ENCODE results near the gene MALT1.

MALT1 gene

DNA sequence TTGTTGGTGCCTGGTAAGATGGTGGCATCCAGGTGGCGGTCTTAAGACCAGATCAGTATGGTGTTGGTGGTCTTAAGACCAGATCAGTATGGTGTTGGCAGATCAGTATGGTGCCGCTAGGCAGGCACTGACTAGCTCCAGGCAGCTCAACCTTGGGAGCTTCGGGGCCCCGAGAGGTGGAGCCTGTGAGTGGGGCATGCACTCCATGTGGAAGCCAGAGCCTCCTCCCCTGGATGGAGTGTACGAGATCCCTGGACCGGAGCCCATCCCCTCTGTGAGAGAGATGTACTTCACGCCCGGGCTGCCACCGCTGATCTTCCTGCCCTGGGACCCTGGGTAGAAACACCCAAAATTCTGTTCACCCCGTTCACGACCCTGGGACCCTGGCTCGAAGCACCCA lies 19.0 kb downstream of the MALT1 start:
- no peak for DNase-seq (ENCODE audit: low spot score)

DNA sequence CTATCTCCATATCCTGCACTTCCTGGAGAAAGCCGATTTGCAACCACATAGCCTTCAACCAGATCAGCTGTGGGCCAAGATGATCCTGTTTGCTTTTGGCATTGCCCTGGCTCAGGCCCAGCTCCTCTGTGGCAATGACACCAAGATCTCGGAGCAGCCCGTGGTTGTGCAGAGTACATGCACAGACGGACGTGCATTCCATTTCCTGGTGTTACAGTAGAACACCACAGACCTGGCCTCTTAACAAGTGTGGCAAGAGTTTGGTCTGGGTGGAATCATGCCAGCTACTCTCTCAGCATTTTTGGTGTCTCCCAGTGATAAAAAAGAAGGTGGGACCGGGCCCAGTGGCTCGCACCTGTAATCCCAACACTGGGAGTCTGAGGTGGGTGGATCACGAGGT lies 20.0 kb downstream of the MALT1 start:
- no peak for DNase-seq (ENCODE audit: low spot score)

DNA sequence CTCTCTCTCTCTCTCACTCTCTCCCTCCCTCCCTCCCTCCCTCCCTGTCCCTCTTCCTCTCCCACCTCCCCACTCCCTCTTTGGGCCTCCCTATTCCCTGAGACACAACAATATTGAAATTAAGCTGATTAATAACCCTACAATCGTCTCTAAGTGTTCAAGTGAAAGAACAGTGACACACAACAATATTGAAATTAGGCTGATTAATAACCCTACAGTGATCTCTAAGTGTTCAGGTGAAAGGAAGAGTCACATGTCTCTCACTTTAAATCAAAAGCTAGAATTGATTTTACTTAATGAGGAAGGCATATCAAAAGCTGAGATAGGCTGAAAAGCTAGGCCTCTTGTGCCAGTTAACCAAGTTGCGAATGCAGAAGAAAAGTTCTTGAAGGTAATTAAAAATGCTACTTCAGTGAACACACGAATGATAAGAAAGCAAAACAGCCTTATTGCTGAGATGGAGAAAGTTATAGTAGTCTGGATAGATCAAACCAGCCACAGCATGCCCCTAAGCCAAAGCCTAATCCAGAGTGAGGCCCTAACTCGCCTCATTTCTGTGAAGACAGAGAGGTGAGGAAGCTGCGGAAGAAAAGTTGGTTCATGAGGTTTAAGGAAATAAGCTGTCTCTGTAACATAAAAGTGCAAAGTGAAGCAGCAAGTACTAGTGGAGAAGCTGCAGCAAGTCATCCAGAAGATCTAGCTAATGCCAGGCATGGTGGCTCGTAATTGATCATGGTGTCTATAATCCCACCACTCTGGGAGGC lies 21.3 kb downstream of the MALT1 start:
- DNase-seq (ENCODE audit: low spot score), result no peak

DNA sequence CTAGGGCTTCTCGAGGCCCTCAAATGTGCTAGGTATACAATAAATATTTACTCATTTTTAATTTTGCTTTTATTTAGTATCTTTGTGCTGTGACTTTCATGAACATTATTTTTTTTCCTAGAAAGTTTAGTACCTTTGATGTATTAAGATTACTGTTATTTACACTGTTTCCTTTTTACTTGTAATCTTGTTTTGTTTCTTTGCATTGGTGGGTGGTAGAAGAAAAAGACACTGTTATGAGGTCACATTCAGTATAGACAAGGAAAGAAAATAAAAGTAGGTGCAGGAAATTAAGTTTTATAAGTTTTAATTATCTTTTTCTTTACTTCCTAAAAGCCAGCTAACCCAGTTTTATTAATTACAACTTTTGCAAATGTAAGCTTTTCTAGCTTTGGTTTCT lies 23.0 kb downstream of the MALT1 start:
- DNase-seq (ENCODE audit: low spot score), result no peak

DNA sequence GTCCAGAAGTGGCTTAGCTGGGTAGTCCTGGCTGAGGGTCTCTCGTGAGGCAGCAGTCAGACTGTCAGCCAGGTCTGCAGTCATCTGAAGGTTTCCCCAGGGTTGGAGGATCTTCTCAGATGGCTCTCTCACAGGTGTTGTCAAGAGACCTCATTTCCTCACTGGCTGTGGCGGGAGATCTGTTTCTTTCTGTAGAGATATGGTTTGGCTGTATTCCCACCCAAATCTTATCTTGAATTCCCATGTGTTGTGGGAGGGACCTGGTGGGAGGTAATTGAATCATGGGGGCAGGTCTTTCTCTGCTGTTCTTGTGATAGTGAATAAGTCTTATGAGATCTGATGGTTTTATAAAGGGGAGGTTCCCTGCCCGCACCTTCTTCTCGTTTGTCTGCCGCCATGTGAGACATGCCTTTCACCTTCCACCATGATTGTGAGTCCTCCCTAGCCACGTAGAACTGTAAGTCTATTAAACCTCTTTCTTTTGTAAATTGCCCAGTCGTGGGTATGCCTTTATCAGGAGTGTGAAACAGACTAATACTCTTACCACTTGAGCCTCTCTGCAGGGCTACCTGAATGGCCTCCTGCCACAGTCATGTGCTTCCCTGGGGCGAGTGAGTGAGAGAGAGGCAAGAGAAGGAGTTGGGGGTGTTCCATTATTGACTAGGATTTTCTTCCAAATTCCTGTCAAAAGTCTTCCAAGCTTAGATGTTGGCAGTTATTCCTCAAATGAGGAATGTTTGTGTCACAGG lies 23.6 kb downstream of the MALT1 start:
- DNase-seq (ENCODE audit: low spot score), result no peak

DNA sequence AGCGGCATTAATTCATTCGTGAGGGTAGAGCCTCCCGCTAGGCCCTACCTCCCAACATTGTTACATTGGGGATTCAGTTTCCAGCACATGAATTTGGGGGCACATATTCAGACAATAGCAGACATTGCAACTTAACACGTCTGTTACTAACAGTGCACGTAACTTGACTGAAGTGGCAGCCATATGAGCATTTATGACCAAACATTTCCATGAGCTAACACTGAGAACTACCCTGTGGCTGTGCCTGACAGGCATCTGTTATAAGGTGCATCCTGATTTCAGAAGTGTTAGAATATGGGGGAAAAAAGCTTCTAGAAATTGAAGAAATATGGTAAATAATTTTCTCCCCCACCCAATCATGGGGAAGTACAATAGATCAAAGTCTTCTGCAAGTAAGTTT lies 24.5 kb downstream of the MALT1 start:
- no peak for DNase-seq (ENCODE audit: low spot score)

DNA sequence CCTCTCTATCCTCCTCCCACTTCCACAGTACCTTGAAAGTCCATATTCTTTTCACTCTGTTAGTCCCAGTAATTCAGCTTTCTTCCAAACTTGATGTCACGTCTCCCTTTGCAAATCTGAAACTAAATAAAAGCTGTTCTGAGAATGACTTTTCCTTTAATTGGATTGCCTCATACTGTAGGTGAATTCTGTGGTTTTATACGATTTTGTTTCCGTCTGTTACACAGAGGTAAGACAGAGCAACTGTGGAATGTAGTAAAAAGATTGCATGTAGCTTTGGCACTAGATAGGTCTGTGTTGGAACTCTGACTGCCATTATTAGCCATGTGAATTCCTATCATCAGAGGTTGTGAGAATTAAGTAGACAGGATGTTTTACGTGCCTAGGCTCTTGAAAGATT lies 25.9 kb downstream of the MALT1 start:
- DNase-seq (ENCODE audit: low spot score), result no peak

DNA sequence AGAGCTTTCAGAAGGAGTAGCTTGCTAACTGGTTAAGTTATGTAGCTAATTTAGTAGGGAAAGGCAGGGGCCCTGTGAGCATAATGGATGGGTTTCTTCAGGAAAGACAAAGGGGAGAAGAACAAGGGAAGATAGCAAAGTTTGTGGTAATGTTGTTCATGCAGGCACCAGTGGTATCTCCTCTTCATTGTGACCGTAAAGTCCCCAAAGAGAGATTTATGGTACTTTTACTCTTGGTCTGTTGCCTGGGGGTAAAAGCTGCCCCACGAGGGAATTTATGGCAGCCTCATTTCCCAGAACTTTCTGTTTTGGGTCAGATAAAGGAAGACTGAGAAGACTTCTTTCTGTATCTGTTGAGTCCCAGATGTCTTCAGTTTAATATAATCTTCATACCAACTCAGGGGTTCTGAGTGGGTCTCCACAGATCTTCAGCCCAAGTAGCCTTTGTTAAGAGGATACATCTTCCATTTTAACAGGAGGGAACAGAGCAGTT lies 27.5 kb downstream of the MALT1 start:
- no peak for DNase-seq (ENCODE audit: low spot score)

DNA sequence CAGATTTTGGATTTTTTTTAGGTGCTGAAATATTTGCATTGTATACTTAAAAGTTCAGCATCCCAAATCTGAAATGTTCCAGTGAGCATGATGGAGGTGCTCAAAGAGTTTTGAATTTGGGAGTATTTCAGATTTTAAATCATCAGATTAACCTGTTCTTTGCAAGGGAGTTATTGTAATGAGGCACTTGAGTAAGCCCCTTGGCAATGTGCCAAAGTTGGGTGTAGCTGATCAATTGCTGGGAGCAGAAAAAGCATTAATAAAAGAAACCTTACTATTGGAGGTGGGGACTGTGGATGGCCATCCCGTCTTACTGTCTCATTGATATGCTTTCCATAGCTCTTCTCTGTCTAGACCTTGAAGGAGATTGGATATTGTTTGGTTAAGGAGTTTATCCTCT lies 28.3 kb downstream of the MALT1 start:
- no peak for DNase-seq (ENCODE audit: low spot score)

DNA sequence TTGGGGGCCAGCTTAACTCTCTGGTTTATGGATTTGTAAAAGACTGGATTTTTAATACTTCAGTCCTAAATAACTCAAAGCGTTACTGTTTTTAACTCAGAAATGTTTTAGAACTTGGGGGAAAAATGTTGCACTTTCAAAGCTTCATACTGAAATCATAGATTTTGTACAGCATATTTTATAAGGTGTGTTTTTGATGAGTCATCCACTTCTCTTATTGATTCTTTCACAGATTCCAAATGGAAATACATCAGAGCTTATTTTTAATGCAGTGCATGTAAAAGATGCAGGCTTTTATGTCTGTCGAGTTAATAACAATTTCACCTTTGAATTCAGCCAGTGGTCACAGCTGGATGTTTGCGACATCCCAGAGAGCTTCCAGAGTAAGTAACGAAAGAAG lies 28.9 kb downstream of the MALT1 start:
- no peak for DNase-seq (ENCODE audit: low spot score)

DNA sequence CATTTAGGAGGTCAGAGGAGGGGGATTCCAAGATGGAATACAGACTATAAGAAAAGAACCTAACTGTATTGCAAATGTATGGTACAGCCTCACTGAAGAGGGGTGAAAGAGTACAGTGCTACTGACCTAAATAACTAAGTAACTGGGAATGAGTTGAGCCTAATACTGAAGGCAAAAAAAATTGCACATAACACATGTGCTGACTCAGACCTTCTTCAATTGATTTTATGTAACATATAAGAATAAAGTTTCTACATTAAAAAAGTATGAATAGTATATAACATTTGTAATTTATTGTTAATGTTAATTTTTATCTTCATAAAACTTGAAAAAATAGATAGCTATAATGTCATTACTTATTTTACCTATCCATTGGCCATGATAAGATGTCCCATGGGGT lies 41.7 kb downstream of the MALT1 start:
- no peak for DNase-seq (ENCODE audit: low spot score)

DNA sequence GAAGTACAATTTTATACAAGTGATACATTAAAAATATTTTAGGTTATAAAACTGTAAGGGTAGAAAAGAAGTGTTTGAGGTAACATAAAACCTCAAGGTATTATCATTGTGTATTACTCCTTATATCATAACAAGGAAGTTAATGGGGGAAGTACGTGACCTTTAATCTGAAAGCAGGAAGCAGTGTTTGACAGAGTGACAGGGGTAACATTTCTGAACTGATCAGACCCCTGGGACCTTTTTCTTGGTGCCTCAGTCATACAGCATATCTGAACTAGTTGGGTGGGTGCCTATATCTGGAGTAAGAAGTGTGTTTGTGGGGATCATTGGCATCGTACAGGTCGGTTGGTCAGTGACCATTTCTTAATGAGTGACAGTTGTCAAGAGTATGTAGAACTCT lies 43.0 kb downstream of the MALT1 start:
- DNase-seq (ENCODE audit: low spot score), result no peak

DNA sequence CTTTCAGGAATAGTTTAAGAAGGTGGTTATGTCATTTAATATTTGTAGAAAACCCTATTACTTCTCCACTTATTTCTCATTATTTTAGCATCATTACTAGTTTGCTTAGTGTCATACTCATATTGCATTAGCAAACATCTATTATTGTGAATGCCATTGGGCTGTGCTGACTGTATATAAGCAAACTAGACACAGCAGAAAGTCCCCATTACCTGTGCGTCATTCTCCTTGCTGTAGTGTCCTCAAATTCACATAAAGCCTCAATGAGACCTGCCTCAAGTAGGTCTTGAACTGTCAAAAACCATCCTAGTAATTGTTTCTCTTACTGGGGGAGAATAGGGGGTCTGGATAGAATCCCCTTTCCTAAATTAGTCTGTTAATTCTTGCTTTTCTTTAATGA lies 43.6 kb downstream of the MALT1 start:
- no peak for DNase-seq (ENCODE audit: low spot score)

DNA sequence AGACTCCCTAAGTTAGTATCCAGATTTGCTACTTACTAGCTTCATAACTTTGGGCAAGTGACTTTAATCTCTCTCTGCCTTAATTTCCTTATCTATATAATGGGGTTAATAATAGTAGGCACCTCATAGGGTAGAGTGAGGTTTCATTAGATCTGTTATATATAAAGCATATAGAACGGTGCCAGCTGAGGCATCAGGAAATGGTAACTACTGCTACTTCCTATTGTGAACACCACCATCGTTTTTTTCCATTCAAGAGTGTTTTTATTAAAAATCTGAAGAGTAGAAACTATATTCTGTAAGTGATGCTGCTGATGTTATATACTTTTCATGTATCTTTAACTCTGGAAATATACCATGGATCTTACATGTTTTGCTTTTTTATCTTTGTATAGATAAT lies 44.3 kb downstream of the MALT1 start:
- no peak for DNase-seq (ENCODE audit: low spot score)

DNA sequence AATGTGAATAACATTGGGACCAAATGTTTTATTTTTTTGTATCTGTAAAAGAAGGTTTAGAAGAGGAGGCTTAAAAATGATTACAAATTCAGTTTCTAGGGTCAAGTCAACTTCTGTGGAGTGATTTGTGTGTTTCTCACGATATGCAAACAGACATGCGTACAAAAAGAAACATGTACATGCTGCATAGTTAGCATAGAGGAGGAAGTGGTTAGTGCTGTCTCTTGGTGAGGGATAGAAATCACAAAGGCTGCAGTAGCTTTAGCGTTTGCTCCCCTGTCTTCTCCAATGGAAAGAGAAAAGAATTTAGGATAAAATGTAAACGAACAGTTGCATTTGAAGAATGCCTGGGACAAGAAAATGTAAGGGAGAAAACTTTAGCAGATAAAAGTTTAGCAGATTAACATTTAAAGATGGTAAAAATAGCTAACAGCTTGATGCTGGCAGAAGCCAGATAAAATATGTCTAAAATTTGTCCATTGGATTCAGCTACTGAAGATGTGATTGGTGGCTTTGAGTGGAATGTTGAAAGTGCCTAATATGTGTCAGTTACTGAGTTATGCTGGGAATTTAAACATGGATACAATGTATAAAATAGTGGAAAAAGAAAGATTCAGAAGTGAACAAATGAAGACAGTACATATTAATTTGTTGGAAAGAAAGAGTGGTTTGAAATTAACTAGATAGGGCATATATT lies 44.9 kb downstream of the MALT1 start:
- no peak for DNase-seq (ENCODE audit: low spot score)

DNA sequence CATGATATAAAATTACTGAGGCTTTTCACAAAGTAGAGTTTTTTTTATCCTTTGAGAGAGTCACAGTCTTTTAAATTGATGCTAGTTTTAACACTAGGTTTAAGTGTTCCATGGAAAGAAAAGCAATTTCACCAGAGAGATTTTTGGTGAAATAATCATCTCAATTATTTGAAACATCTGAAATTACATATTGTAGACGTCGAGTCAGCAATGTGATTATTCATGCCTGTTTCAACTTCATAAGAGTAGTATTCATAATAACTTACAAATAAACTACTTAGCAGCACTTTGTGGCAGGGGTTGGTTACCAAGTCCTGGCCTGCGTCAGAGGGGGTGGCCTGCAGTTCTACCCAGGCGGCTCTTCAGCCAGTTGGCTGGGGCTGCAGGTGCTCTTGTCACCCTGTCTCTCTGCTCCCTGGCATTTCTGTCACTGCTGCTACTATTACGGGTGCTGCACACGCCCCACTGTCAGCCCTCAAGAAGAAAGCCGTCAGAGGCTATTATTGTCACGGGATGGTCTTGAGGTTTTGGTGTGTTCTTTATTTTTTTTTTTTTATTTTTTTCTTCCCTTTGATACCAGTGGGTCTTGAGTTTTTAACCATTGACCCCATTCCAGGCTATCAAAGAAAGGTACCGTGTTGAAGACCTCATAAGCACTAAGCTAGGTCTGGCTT lies 50.4 kb downstream of the MALT1 start:
- no peak for DNase-seq (ENCODE audit: low spot score)

DNA sequence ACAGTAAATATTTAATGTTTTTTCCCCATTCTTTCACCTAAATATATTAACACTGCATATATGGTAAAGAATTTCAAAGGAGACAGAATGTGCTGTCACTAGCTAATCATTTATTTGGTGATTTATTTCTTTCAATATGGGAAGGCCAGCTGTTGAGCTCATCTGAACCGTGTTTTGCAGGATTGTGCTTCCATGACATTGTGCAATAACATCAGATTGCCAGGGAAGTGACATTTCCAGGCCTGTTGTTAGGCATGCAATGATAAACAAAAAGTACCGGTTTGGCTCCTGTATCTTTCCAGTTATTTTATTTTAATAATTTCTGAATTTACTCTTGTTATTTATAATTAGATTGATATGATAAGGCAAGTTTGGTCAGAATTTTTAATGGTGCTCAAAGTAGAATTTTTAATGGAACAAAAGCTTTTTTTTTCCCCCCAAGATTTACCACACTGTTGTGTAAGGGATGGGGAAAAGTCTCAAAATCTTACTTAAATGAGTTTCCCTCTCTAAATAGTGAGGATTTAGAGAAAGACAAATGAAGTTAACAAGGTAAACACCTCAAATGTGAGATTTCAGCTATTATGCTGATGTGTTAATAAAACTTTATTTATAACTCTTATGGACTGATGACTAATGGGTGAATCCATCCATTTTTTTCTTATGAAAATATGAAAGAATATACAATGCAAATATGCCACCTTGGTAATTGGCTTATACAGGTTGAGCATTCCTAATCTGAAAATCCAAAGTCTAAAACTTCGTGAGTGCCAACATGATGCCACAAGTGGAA lies 52.7 kb downstream of the MALT1 start:
- no peak for DNase-seq (ENCODE audit: low spot score)

DNA sequence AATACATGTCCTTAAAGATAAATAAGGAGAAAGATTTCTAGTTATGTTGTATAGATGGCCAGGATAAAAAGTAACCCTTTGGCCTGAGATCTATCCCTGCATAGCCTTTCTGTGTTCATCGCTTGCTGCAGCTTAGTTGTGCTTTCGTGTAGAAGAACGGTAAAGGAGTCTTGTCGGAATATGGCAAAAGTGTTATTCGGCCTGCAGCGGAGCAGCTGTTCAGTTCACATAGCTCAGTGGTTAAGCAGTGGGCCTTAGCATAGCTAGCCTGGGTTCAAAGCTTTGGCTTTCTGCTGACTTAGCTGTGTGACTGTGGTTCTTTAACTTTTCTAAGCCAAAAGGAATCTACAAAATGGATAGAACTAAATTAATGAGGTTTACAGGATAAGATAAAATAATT lies 55.4 kb downstream of the MALT1 start:
- DNase-seq (ENCODE audit: low spot score), result no peak

DNA sequence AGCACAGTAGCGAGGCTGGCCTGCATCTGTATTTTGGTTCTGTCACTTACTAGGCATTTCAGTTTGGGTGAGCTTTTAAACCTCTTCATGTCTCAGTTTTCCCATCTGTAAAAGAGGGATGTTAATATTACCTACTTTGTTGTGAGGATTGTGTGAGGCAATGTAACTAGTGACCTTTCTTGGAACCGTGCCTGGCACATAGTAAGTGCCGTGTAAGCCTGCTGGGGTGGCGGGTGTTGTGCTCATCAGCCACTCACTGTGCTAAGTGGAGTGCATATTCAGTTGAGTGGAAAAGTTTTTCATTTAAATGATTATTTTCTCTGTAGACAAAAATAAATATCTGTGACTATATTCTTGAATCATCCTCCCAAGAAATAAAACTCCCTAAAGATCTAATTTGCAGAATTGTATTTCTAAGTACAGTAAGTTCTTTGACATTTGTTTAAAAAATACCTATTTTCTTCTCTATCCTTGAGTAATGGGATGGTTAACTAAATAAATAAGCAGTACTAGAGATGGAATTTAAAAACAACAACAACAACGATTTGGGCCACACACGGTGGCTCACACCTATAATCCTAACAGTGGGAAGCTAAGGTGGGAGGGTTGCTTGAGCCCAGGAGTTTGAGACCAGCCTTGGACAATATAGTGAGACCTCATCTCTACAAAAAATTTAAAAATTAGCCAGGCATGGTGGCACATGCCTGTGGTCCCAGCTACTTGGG lies 56.7 kb downstream of the MALT1 start:
- DNase-seq (ENCODE audit: low spot score), result no peak

DNA sequence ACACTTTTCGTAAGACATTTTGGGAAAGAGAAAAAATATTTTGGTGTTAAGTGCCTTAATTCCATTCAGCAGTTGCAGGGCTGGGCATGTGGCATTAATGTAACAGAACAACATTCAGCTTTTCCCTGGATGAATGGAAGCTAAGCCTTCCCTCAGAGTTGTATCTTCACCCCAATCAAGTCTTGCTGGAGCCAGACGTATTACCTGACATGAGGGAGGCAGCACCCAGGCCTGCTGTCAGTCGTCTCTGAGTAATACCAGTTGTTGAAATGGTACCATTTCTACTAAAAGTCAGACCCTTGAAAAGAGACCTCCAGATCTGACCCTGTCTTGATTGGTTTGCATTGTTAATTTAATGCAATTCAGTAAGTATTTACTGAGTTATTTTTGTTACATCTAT lies 57.5 kb downstream of the MALT1 start:
- no peak for DNase-seq (ENCODE audit: low spot score)

DNA sequence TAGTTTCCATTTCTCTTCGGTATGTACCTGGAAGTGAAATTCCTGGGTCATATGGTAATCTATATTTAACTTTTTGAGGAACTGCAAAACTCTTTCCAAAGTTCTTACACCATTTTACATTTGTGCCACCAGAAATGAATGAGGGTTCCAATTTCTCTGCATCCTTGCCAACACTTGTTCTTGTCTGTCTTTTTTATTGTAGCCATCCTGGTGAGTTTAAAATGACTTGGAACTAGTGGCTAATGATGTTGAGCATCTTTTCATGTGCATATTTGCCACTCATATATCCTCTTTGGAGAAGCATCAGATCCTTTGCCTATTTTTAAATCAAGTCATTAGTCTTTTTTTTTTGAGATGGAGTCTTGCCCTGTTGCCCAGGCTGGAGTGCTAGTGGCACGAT lies 59.4 kb downstream of the MALT1 start:
- DNase-seq (ENCODE audit: low spot score), result no peak

All from SW480 (cell line).